ENCODE measurements around the gene VSTM2L. TPM values are rescaled to one million over a fixed set of nuclear protein-coding genes. Genes with fewer than 3 reads are reported as not detected.

Gene VSTM2L
- total RNA-seq, 2 donors from 2014 or later, result 1.4 to 2.9 TPM

- Mint-ChIP-seq H3K4me3 (no peak overlapping the region), H3K9me3 (no peaks in the 10 kb centered on the region), H3K36me3 (ENCODE audit: low read depth) (no peaks in the 10 kb centered on the region), H3K4me1 (peaks cover 4% of the 10 kb centered on the region), H3K27me3 (ENCODE audit: insufficient read depth) (peaks cover 25% of the 10 kb centered on the region), H3K27ac (peak overlapping the region; percentile 73)
- no peak overlapping the region for H3K4me3 ChIP-seq (ENCODE audit: low read length)
- H3K9me3 ChIP-seq (ENCODE audit: control insufficient read depth, low read length), result no peaks in the 10 kb centered on the region
- DNase-seq, result peak; percentile 85
- TF ChIP-seq CTCF (conservative IDR thresholded peaks at IDR 0.05), result peak; percentile 83
- H3K27me3 ChIP-seq (ENCODE audit: control insufficient read depth, insufficient read depth, low read length, poor library complexity, severe bottlenecking), result peaks cover 6% of the 10 kb centered on the region
- no peaks in the 10 kb centered on the region for H3K36me3 ChIP-seq (ENCODE audit: control insufficient read depth, insufficient read depth, low read length)
- H3K4me1 ChIP-seq (ENCODE audit: control insufficient read depth, insufficient read depth, low read length), result no peaks in the 10 kb centered on the region
- no peak overlapping the region for H3K27ac ChIP-seq (ENCODE audit: low read depth, low read length)
- WGBS, 2 experiments (ENCODE audit: insufficient coverage in 1 of 2, insufficient read length in 1 of 2), result 61 to 77% methylated on average over 7 to 12 of the region's 12 CpGs
- no peak overlapping the region for H3K9ac ChIP-seq (ENCODE audit: extremely low read depth, low read length, poor library complexity, severe bottlenecking)
These were observed 5.9 kb upstream of the VSTM2L start for GRCh38 chr20:37896932-37897548.

- no peak for DNase-seq
- WGBS, 2 experiments (ENCODE audit: insufficient coverage in 1 of 2, insufficient read length in 1 of 2), result 81 to 86% methylated on average over 7 to 10 of the region's 10 CpGs
- Histone ChIP-seq H3K9me3 (ENCODE audit: control insufficient read depth, low read length) (no peaks in the 10 kb centered on the region), H3K4me1 (ENCODE audit: control insufficient read depth, insufficient read depth, low read length) (no peaks in the 10 kb centered on the region), H3K36me3 (ENCODE audit: control insufficient read depth, insufficient read depth, low read length) (no peaks in the 10 kb centered on the region), H3K27ac (ENCODE audit: low read depth, low read length) (no peak overlapping the region), H3K4me3 (ENCODE audit: low read length) (no peak overlapping the region), H3K9ac (ENCODE audit: extremely low read depth, low read length, poor library complexity, severe bottlenecking) (no peak overlapping the region), H3K27me3 (ENCODE audit: control insufficient read depth, insufficient read depth, low read length, poor library complexity, severe bottlenecking) (peaks cover 17% of the 10 kb centered on the region)
- Mint-ChIP-seq H3K9me3 (no peaks in the 10 kb centered on the region), H3K27ac (no peak overlapping the region), H3K36me3 (ENCODE audit: low read depth) (no peaks in the 10 kb centered on the region), H3K4me3 (no peak overlapping the region), H3K4me1 (peaks cover 6% of the 10 kb centered on the region), H3K27me3 (ENCODE audit: insufficient read depth) (peaks cover 33% of the 10 kb centered on the region)
- no peak for TF ChIP-seq CTCF (conservative IDR thresholded peaks at IDR 0.05)
These were observed 4.5 kb upstream of the VSTM2L start for GRCh38 chr20:37898233-37899104.

- no peaks in the 10 kb centered on the region for H3K36me3 ChIP-seq (ENCODE audit: control insufficient read depth, insufficient read depth, low read length)
- Mint-ChIP-seq H3K36me3 (ENCODE audit: low read depth) (no peaks in the 10 kb centered on the region), H3K27me3 (ENCODE audit: insufficient read depth) (peaks cover 42% of the 10 kb centered on the region), H3K9me3 (no peaks in the 10 kb centered on the region), H3K27ac (no peak overlapping the region), H3K4me1 (peaks cover 10% of the 10 kb centered on the region), H3K4me3 (no peak overlapping the region)
- H3K4me3 ChIP-seq (ENCODE audit: low read length), result no peak overlapping the region
- no peak overlapping the region for H3K9ac ChIP-seq (ENCODE audit: extremely low read depth, low read length, poor library complexity, severe bottlenecking)
- H3K9me3 ChIP-seq (ENCODE audit: control insufficient read depth, low read length), result no peaks in the 10 kb centered on the region
- no peak for DNase-seq
- H3K27ac ChIP-seq (ENCODE audit: low read depth, low read length), result no peak overlapping the region
- no peaks in the 10 kb centered on the region for H3K4me1 ChIP-seq (ENCODE audit: control insufficient read depth, insufficient read depth, low read length)
- TF ChIP-seq CTCF (conservative IDR thresholded peaks at IDR 0.05), result peak; percentile 40
- WGBS, 2 experiments (ENCODE audit: insufficient coverage in 1 of 2, insufficient read length in 1 of 2), result 74 to 76% methylated on average over 6 to 8 of the region's 8 CpGs
- peaks cover 26% of the 10 kb centered on the region for H3K27me3 ChIP-seq (ENCODE audit: control insufficient read depth, insufficient read depth, low read length, poor library complexity, severe bottlenecking)
These were observed 3.6 kb upstream of the VSTM2L start for GRCh38 chr20:37899105-37900045.
